Mesendoderm (in vitro differentiated cells): Measurements from ENCODE around the gene PFN4.

Source experiments
- DNase-seq: peaks from one replicate; pipeline ENCODE4 v3.0.0; 2013
- H2AK5ac ChIP-seq: 2 replicates; pipeline ENCODE4 v1.6.1; 2013; ENCODE audit warnings: low read length, inconsistent platforms
- H2BK120ac ChIP-seq: 2 replicates; pipeline ENCODE4 v1.6.1; 2013; ENCODE audit warnings: low read depth, mild to moderate bottlenecking, low read length, moderate library complexity, mixed read lengths
- H2BK15ac ChIP-seq: replicated peaks from 2 replicates; pipeline ENCODE4 v1.6.1; 2013; ENCODE audit warnings: low read depth, mild to moderate bottlenecking, moderate library complexity
- H2BK5ac ChIP-seq: 2 replicates; pipeline ENCODE4 v1.6.1; 2013; ENCODE audit warnings: low read length, inconsistent platforms
- H3K18ac ChIP-seq: 2 replicates; pipeline ENCODE4 v1.6.1; 2013; ENCODE audit warnings: mild to moderate bottlenecking, low read length, mixed read lengths
- H3K23ac ChIP-seq: one replicate; pipeline ENCODE4 v1.6.1; 2013; ENCODE audit warnings: low read length
- H3K27ac ChIP-seq: 2 replicates; pipeline ENCODE4 v1.5.1; 2013; ENCODE audit warnings: low read depth, mild to moderate bottlenecking, inconsistent platforms, low read length, moderate library complexity
- H3K27me3 ChIP-seq: 2 replicates; pipeline ENCODE4 v1.6.1; 2013; ENCODE audit warnings: low read length, control low read depth, mild to moderate bottlenecking, inconsistent platforms; ENCODE audit not compliant: insufficient read depth, poor library complexity
- H3K36me3 ChIP-seq: 2 replicates; pipeline ENCODE4 v1.6.1; 2013; ENCODE audit warnings: low read length, inconsistent platforms; ENCODE audit not compliant: control insufficient read depth, insufficient read depth
- H3K4ac ChIP-seq: one replicate; pipeline ENCODE4 v1.6.1; 2013; ENCODE audit warnings: low read depth, mild to moderate bottlenecking, low read length, moderate library complexity
- H3K4me1 ChIP-seq: 2 replicates; pipeline ENCODE4 v1.6.1; 2013; ENCODE audit warnings: low read depth, low read length, inconsistent platforms; ENCODE audit not compliant: control insufficient read depth
- H3K4me2 ChIP-seq: 2 replicates; pipeline ENCODE4 v1.6.1; 2013; ENCODE audit warnings: low read length
- H3K4me3 ChIP-seq: 2 replicates; pipeline ENCODE4 v1.5.1; 2013; ENCODE audit warnings: mild to moderate bottlenecking, low read length
- H3K56ac ChIP-seq: one replicate; pipeline ENCODE4 v1.6.1; 2013; ENCODE audit warnings: low read length
- H3K79me1 ChIP-seq: 2 replicates; pipeline ENCODE4 v1.6.1; 2013; ENCODE audit warnings: low read length, inconsistent platforms
- H3K79me2 ChIP-seq: 2 replicates; pipeline ENCODE4 v1.6.1; 2013; ENCODE audit warnings: mild to moderate bottlenecking, low read length; ENCODE audit not compliant: control insufficient read depth, insufficient read depth
- H3K9ac ChIP-seq: 2 replicates; pipeline ENCODE4 v1.6.1; 2013; ENCODE audit warnings: low read length, inconsistent platforms
- H4K5ac ChIP-seq: one replicate; pipeline ENCODE4 v1.6.1; 2013; ENCODE audit warnings: low read length
- H4K8ac ChIP-seq: one replicate; pipeline ENCODE4 v1.6.1; 2013; ENCODE audit warnings: low read depth, mild to moderate bottlenecking, control low read depth, low read length, moderate library complexity
- WGBS: extraction: QIAGEN DNeasy Blood & Tissue Kit; methylation state at CpG from one replicate; pipeline ENCODE4 v1.1.7; 2013; ENCODE audit warnings: low lambda C conversion rate, missing lambda C conversion rate; ENCODE audit not compliant: insufficient coverage; ENCODE audit errors: extremely low coverage; 5-methylcytosine and 5-hydroxymethylcytosine counted together

Gene PFN4

GRCh38 chr2:24072259-24072658 lies 50.9 kb downstream of the PFN4 start:
- Histone ChIP-seq H2AK5ac (no peak overlapping the region), H3K79me1 (peaks cover 12% of the 10 kb centered on the region), H3K79me2 (peaks cover 11% of the 10 kb centered on the region), H3K9ac (no peak overlapping the region), H3K18ac (no peak overlapping the region), H4K5ac (no peak overlapping the region), H3K4me1 (no peaks in the 10 kb centered on the region), H3K4me3 (no peak overlapping the region), H3K56ac (no peak overlapping the region), H2BK15ac (no peak overlapping the region), H3K27ac (no peak overlapping the region), H3K36me3 (peaks cover 5% of the 10 kb centered on the region), H3K23ac (no peak overlapping the region), H2BK5ac (no peak overlapping the region), H4K8ac (no peak overlapping the region), H3K4me2 (no peak overlapping the region), H2BK120ac (no peak overlapping the region), H3K27me3 (no peaks in the 10 kb centered on the region), H3K4ac (no peak overlapping the region)
- no peak for DNase-seq
- no CpG with 5 or more reads among the region's 4 CpGs for WGBS

GRCh38 chr2:24065341-24065740 lies 57.8 kb downstream of the PFN4 start:
- Histone ChIP-seq H2BK120ac (no peak overlapping the region), H3K79me2 (no peaks in the 10 kb centered on the region), H3K27ac (no peak overlapping the region), H3K4me2 (no peak overlapping the region), H3K18ac (no peak overlapping the region), H3K23ac (no peak overlapping the region), H3K4ac (no peak overlapping the region), H3K36me3 (peaks cover 2% of the 10 kb centered on the region), H2BK5ac (no peak overlapping the region), H3K27me3 (no peaks in the 10 kb centered on the region), H3K79me1 (peaks cover 4% of the 10 kb centered on the region), H3K9ac (no peak overlapping the region), H3K56ac (no peak overlapping the region), H2AK5ac (no peak overlapping the region), H3K4me3 (no peak overlapping the region), H4K5ac (no peak overlapping the region), H2BK15ac (no peak overlapping the region), H3K4me1 (no peaks in the 10 kb centered on the region), H4K8ac (no peak overlapping the region)
- no peak for DNase-seq
- no CpG with 5 or more reads among the region's 2 CpGs for WGBS
